Naive thymus-derived CD8-positive, alpha-beta T cell (primary cell): Measurements from ENCODE around the gene STX5. TPM values are rescaled to one million over a fixed set of nuclear protein-coding genes. Genes with fewer than 3 reads are reported as not detected.
"Not testable (repeated sequence)": the region's sequence is repeated elsewhere in the genome, so short reads cannot be mapped to it uniquely, and the experiment has no call there.

Experiments
- ATAC-seq, 2 donors: fragments of 150-1000 bp; cut with Tn5 transposase in 1 of 2; sonication (Bioruptor Pico), chemical (Tn5 transposase) in 1 of 2; 1 replicate in 1 of 2; 2 replicates in 1 of 2; pipeline ENCODE4 v1.10.0; 2021; ENCODE audit warnings: mild to moderate bottlenecking in 2 of 2, moderate library complexity in 2 of 2
- POLR2A ChIA-PET: fragments of 350-600 bp; sonication (Branson Sonifier 250); formaldehyde crosslinking; loops from one replicate; lab custom pipeline; 2021; ENCODE audit warnings: antibody characterized with exemption; lab: Charles Lee
- DNase-seq, 10 donors: peaks; one replicate each; pipeline versions ENCODE4 v3.0.0 to v3.0.0-alpha.2; 2020 to 2022
- H3K27ac Mint-ChIP-seq, 10 donors: one replicate each; pipeline ENCODE4 v1.8.0; 2020 to 2022; ENCODE audit warnings: mild to moderate bottlenecking in 10 of 10, mixed read lengths in 10 of 10, moderate library complexity in 4 of 10, inconsistent platforms in 1 of 10
- H3K27me3 Mint-ChIP-seq, 5 donors: one replicate each; pipeline ENCODE4 v1.8.0; 2021 to 2022; ENCODE audit warnings: mixed read lengths in 5 of 5
- H3K36me3 Mint-ChIP-seq, 3 donors: one replicate each; pipeline ENCODE4 v1.8.0; 2020 to 2022; ENCODE audit warnings: mixed read lengths in 3 of 3, mild to moderate bottlenecking in 2 of 3, inconsistent platforms in 1 of 3
- H3K4me1 Mint-ChIP-seq, 4 donors: one replicate each; pipeline ENCODE4 v1.8.0; 2021 to 2022; ENCODE audit warnings: mixed read lengths in 4 of 4
- H3K4me3 Mint-ChIP-seq, 10 donors: one replicate each; pipeline ENCODE4 v1.8.0; 2020 to 2022; ENCODE audit warnings: mild to moderate bottlenecking in 10 of 10, mixed read lengths in 10 of 10, moderate library complexity in 6 of 10, inconsistent platforms in 1 of 10
- H3K9me3 Mint-ChIP-seq, 9 donors: one replicate each; pipeline ENCODE4 v1.8.0; 2020 to 2022; ENCODE audit warnings: mixed read lengths in 9 of 9, mild to moderate bottlenecking in 3 of 9, inconsistent platforms in 1 of 9, moderate library complexity in 1 of 9
- polyA plus RNA-seq, 3 donors: library from polyadenylated mRNA; unstranded; fragments of 300-500 nt; fragmentation: Illumina TruSeq; gene quantifications; one replicate each; pipeline ENCODE4 v1.2.3, GENCODE V29; 2021
- total RNA-seq, 8 experiments: library from RNA in 2 of 8; stranded (reverse) in 2 of 8; gene quantifications; one replicate each; pipeline ENCODE4 v1.2.3 and lab custom pipeline; 2021 to 2026

STX5 gene
- total and polyA plus RNA-seq, 5 experiments from 2014 or later: 25.4 to 61.7 (median 30.4) TPM

GRCh38 chr11:62853279-62853965 is 21.6 kb upstream of the STX5 start:
- Mint-ChIP-seq H3K27me3 (peaks cover 0 to 4% (median 0%) of the 10 kb centered on the region in 5 donors), H3K9me3 (peaks cover 0 to 3% (median 0%) of the 10 kb centered on the region in 9 donors), H3K4me1 (peaks cover 33 to 65% (median 53%) of the 10 kb centered on the region in 4 donors), H3K27ac (peak overlapping the region; percentile 79 to 98 (median 96)), H3K36me3 (peaks cover 13 to 42% (median 22%) of the 10 kb centered on the region in 3 donors), H3K4me3 (peak overlapping the region; percentile 95 to 99 (median 98))
- ATAC-seq (peak in 1 of 2 donors; percentile 15), DNase-seq (peak in 2 of 10 donors; percentile 27 to 29)
- POLR2A ChIA-PET: interaction anchor here (0.8 to 10.6 kb wide), 16 partner anchors 10 to 252 kb away, joined by 3 to 479 read pairs (median 26); partner anchors contain the start of genes BSCL2, GNG3, HNRNPUL2 and LBHD1

GRCh38 chr11:62852523-62853188 is 20.8 kb upstream of the STX5 start:
- H3K4me1 Mint-ChIP-seq: peaks cover 29 to 65% (median 53%) of the 10 kb centered on the region in 4 donors
- peaks cover 13 to 42% (median 22%) of the 10 kb centered on the region in 3 donors for H3K36me3 Mint-ChIP-seq

GRCh38 chr11:62851807-62852522 is 20.1 kb upstream of the STX5 start:
- Mint-ChIP-seq H3K36me3 (peaks cover 13 to 42% (median 22%) of the 10 kb centered on the region in 3 donors), H3K4me3 (peak overlapping the region in 7 of 10 donors; percentile 2 to 69 (median 29)), H3K4me1 (peaks cover 30 to 62% (median 52%) of the 10 kb centered on the region in 4 donors), H3K27me3 (peaks cover 0 to 4% (median 0%) of the 10 kb centered on the region in 5 donors), H3K27ac (peak overlapping the region; percentile 13 to 88 (median 81)), H3K9me3 (peaks cover 0 to 3% (median 0%) of the 10 kb centered on the region in 9 donors)
- ATAC-seq (no peak), DNase-seq (peak in 1 of 10 donors; percentile 26)
- POLR2A ChIA-PET: interaction anchor here (0.5 to 10.6 kb wide), 11 partner anchors 8 to 268 kb away, joined by 3 to 479 read pairs (median 4); partner anchors contain the start of genes SLC3A2, TAF6L, TMEM179B and WDR74

More at GRCh38 chr11:62852523-62853188, 20.8 kb upstream of the STX5 start:
- H3K27me3 Mint-ChIP-seq: peaks cover 0 to 4% (median 0%) of the 10 kb centered on the region in 5 donors
- peaks cover 0 to 3% (median 0%) of the 10 kb centered on the region in 9 donors for H3K9me3 Mint-ChIP-seq
- ATAC-seq: no peak
- peak overlapping the region in 9 of 10 donors; percentile 95 to 99 (median 98) for H3K4me3 Mint-ChIP-seq
- DNase-seq: no peak
- POLR2A ChIA-PET: interaction anchor here (0.5 to 10.6 kb wide), 6 partner anchors 9 to 99 kb away, joined by 3 to 479 read pairs (median 18); partner anchors contain the start of genes TEX54, TMEM179B, WDR74 and ZBTB3
- H3K27ac Mint-ChIP-seq: peak overlapping the region; percentile 37 to 98 (median 86)

GRCh38 chr11:62850911-62851806 is 19.3 kb upstream of the STX5 start:
- Mint-ChIP-seq H3K36me3 (peaks cover 13 to 42% (median 22%) of the 10 kb centered on the region in 3 donors), H3K4me3 (peak overlapping the region in 6 of 10 donors; percentile 2 to 69 (median 38)), H3K27me3 (peaks cover 0 to 4% (median 0%) of the 10 kb centered on the region in 5 donors), H3K9me3 (peaks cover 0 to 3% (median 0%) of the 10 kb centered on the region in 9 donors), H3K27ac (peak overlapping the region in 9 of 10 donors; percentile 13 to 88 (median 84)), H3K4me1 (peaks cover 30 to 59% (median 48%) of the 10 kb centered on the region in 4 donors)
- DNase-seq: no peak
- POLR2A ChIA-PET: interaction anchor here (0.5 to 10.6 kb wide), 13 partner anchors 8 to 701 kb away, joined by 3 to 479 read pairs (median 5); partner anchors contain the start of genes C11orf98, CSKMT, HNRNPUL2 and SLC3A2
- no peak for ATAC-seq

- Mint-ChIP-seq H3K27me3 (no peaks in the 10 kb centered on the region), H3K4me1 (peaks cover 9 to 34% (median 21%) of the 10 kb centered on the region in 4 donors), H3K36me3 (peaks cover 0 to 15% (median 2%) of the 10 kb centered on the region in 3 donors), H3K27ac (peak overlapping the region in 9 of 10 donors; percentile 44 to 77 (median 63)), H3K4me3 (no peak overlapping the region), H3K9me3 (no peaks in the 10 kb centered on the region)
- DNase-seq: no peak
- no peak for ATAC-seq
- POLR2A ChIA-PET: interaction anchor here (1.0 to 10.6 kb wide), 5 partner anchors 4 to 256 kb away, joined by 3 to 479 read pairs (median 4); partner anchors contain the start of genes HNRNPUL2, SLC3A2, TUT1 and WDR74
Measured at GRCh38 chr11:62847767-62848314, 16.0 kb upstream of the STX5 start.

GRCh38 chr11:62846177-62846576 is 14.3 kb upstream of the STX5 start:
- H3K27ac Mint-ChIP-seq: peak overlapping the region in 4 of 10 donors; percentile 48 to 71 (median 59)
- ATAC-seq (no peak), DNase-seq (no peak)
- H3K27me3 Mint-ChIP-seq: no peaks in the 10 kb centered on the region
- H3K36me3 Mint-ChIP-seq: no peaks in the 10 kb centered on the region
- H3K9me3 Mint-ChIP-seq: no peaks in the 10 kb centered on the region
- no peak overlapping the region for H3K4me3 Mint-ChIP-seq
- peaks cover 1 to 20% (median 7%) of the 10 kb centered on the region in 4 donors for H3K4me1 Mint-ChIP-seq
- POLR2A ChIA-PET: interaction anchor here (1.9 to 10.0 kb wide), 2 partner anchors 7 to 35 kb away, joined by 7 to 479 read pairs; partner anchors contain the start of gene SLC3A2

- DNase-seq (no peak), ATAC-seq (no peak)
- Mint-ChIP-seq H3K4me3 (peak overlapping the region in 1 of 10 donors; percentile 54), H3K36me3 (peaks cover 0 to 3% (median 3%) of the 10 kb centered on the region in 3 donors), H3K27me3 (no peaks in the 10 kb centered on the region), H3K9me3 (no peaks in the 10 kb centered on the region), H3K27ac (peak overlapping the region in 3 of 10 donors; percentile 34 to 56 (median 44)), H3K4me1 (peaks cover 8 to 18% (median 15%) of the 10 kb centered on the region in 4 donors)
- POLR2A ChIA-PET: interaction anchor here (0.9 to 10.0 kb wide), 6 partner anchors 9 to 293 kb away, joined by 4 to 479 read pairs (median 9); partner anchors contain the start of genes C11orf98, CSKMT, HNRNPUL2 and SLC3A2
Measured at GRCh38 chr11:62844154-62844553, 12.3 kb upstream of the STX5 start.

- DNase-seq (no peak), ATAC-seq (no peak)
- Mint-ChIP-seq H3K27me3 (no peaks in the 10 kb centered on the region), H3K9me3 (no peaks in the 10 kb centered on the region), H3K27ac (peak overlapping the region in 6 of 10 donors; percentile 34 to 82 (median 66)), H3K36me3 (peaks cover 0 to 3% (median 3%) of the 10 kb centered on the region in 3 donors), H3K4me3 (peak overlapping the region in 3 of 10 donors; percentile 30 to 45 (median 36)), H3K4me1 (peaks cover 9 to 22% (median 20%) of the 10 kb centered on the region in 4 donors)
- POLR2A ChIA-PET: interaction anchor here (0.8 to 10.0 kb wide), 9 partner anchors 10 to 292 kb away, joined by 4 to 479 read pairs (median 13); partner anchors contain the start of genes C11orf98, CSKMT, HNRNPUL2 and SLC3A2
Measured at GRCh38 chr11:62843466-62843865, 11.6 kb upstream of the STX5 start.

- H3K4me3 Mint-ChIP-seq, H3K36me3 Mint-ChIP-seq, DNase-seq, H3K27me3 Mint-ChIP-seq, ATAC-seq, H3K9me3 Mint-ChIP-seq, H3K27ac Mint-ChIP-seq: not testable (repeated sequence)
- POLR2A ChIA-PET: interaction anchor here (0.7 to 10.0 kb wide), 18 partner anchors 10 to 1373 kb away, joined by 3 to 479 read pairs (median 8); partner anchors contain the start of genes BSCL2, C11orf98, CSKMT and GNG3
- H3K4me1 Mint-ChIP-seq: peaks cover 9 to 23% (median 19%) of the 10 kb centered on the region in 4 donors
Measured at GRCh38 chr11:62842891-62843290, 11.0 kb upstream of the STX5 start.

- POLR2A ChIA-PET: interaction anchor here (0.7 to 10.0 kb wide), 34 partner anchors 10 to 1476 kb away, joined by 3 to 479 read pairs (median 8); partner anchors contain the start of genes BSCL2, C11orf98, CPSF7 and CSKMT
- DNase-seq (peak in 6 of 10 donors; percentile 20 to 50 (median 35)), ATAC-seq (peak in 1 of 2 donors; percentile 2)
- no peaks in the 10 kb centered on the region for H3K9me3 Mint-ChIP-seq
- no peak overlapping the region for H3K4me3 Mint-ChIP-seq
- peaks cover 14 to 28% (median 23%) of the 10 kb centered on the region in 4 donors for H3K4me1 Mint-ChIP-seq
- H3K27me3 Mint-ChIP-seq: no peaks in the 10 kb centered on the region
- H3K36me3 Mint-ChIP-seq: peaks cover 0 to 8% (median 3%) of the 10 kb centered on the region in 3 donors
- no peak overlapping the region for H3K27ac Mint-ChIP-seq
Measured at GRCh38 chr11:62842171-62842741, 10.4 kb upstream of the STX5 start.
